ENCODE measurements around the gene ANKRD16.
"Not testable (repeated sequence)": the region's sequence is repeated elsewhere in the genome, so short reads cannot be mapped to it uniquely, and the experiment has no call there.

Gene ANKRD16

GRCh38 chr10:5835446-5836095, 54.1 kb downstream of the ANKRD16 start:
- DNase-seq (ENCODE audit: low read depth) = no peak

DNA sequence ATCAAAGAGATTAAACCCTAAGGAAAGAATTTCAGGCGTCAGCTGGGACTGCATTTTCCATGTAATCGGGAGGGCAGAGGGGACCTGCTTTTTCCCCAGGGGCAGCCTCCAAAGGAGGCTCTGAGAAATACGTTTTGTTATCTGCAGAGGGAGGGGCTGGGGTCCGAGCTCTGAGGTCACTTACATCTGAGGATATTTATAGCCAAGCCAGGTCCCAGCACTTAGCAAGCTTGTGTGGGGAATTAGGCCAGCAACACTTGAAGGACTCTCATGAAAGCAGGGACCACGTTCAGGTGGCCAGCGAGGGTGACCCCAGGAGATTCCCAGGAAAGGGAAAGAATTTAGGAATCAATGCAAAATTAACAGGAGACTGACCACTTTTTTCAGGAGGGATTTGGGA, 55.9 kb downstream of the ANKRD16 start:
- DNase-seq (ENCODE audit: low read depth) = no peak

GRCh38 chr10:5832946-5833345, 56.7 kb downstream of the ANKRD16 start:
- no peak for DNase-seq (ENCODE audit: low read depth)

GRCh38 chr10:5831446-5831782, 58.3 kb downstream of the ANKRD16 start:
- no peak for DNase-seq (ENCODE audit: low read depth)

- DNase-seq (ENCODE audit: low read depth) = no peak
These were observed 58.9 kb downstream of the ANKRD16 start for GRCh38 chr10:5830629-5831445.

DNA sequence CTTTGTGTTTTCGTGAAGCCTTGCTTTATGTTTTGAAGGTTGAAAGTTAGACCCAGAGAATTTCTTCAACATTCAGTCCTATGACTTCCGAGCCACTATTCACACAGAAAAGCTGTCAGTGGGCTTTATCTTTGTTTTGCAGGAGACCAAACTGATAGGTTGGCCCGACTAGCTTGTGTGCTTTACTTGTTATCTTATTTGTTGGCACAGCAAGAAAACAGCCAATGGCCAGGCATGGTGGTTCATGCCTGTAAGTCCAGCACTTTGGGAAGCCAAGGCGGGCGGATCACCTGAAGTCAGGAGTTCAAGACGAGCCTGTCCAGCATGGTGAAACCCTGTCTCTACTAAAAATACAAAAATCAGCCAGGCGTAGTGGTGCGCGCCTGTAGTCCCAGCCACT, 60.4 kb downstream of the ANKRD16 start:
- DNase-seq (ENCODE audit: low read depth) = no peak

- DNase-seq (ENCODE audit: low read depth) = no peak
These were observed 61.0 kb downstream of the ANKRD16 start for GRCh38 chr10:5828725-5829124.

- no peak for DNase-seq (ENCODE audit: low read depth)
These were observed 61.9 kb downstream of the ANKRD16 start for GRCh38 chr10:5827841-5828240.

DNA sequence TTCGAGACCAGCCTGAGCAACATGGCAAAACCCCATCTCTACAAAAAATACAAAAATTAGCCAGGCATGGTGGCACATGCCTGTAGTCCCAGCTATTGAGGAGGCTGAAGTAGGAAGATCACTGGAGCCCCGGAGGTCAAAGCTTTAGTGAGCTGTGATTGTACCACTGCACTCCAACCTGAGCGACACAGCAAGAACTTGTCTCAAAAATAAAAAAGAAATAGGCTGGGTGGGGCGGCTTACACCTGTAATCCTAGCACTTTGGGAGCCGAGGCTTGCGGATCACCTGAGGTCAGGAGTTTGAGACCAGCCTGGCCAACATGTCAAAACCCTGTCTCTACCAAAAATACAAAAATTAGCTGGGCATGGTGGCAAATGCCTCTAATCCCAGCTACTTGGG, 63.2 kb downstream of the ANKRD16 start:
- not testable (repeated sequence) for DNase-seq (ENCODE audit: low read depth)

DNA sequence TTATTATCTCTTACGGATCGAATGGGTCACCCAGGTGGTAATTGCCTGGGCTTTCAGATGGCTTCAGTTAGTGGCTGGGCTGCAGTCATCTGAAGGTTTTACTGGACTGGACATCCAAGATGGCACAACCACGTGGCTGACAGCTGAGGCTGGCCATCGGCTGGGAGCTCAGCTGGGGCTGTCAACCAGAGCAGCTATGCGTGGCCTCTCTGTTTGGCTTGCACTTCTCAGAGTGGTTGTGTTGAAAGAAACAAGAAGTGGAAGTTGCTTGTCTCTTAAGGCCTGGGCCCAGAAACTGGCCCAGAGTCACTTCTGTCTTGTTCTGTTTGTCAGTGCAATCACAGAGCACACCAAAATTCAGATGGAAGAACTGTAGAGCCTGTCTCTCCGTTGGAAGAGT, 70.8 kb downstream of the ANKRD16 start:
- no peak for DNase-seq (ENCODE audit: low read depth)

DNA sequence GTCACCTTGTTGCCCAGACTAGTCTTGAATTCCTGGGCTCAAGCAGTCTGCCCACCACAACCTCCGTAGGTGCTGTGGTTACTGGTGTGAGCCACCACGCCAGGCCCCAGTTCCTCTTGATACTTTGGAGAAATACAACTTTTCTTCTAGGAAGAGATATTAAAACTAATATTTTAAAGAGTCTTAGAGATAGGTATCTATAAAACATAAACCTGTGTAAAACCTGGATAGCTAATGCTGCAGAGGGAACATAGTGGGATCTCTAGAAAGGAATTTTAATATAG, 71.7 kb downstream of the ANKRD16 start:
- DNase-seq (ENCODE audit: low read depth) = no peak

GRCh38 chr10:5817322-5818047, 72.2 kb downstream of the ANKRD16 start:
- DNase-seq (ENCODE audit: low read depth) = no peak

GRCh38 chr10:5816170-5816569, 73.5 kb downstream of the ANKRD16 start:
- DNase-seq (ENCODE audit: low read depth) = no peak

DNA sequence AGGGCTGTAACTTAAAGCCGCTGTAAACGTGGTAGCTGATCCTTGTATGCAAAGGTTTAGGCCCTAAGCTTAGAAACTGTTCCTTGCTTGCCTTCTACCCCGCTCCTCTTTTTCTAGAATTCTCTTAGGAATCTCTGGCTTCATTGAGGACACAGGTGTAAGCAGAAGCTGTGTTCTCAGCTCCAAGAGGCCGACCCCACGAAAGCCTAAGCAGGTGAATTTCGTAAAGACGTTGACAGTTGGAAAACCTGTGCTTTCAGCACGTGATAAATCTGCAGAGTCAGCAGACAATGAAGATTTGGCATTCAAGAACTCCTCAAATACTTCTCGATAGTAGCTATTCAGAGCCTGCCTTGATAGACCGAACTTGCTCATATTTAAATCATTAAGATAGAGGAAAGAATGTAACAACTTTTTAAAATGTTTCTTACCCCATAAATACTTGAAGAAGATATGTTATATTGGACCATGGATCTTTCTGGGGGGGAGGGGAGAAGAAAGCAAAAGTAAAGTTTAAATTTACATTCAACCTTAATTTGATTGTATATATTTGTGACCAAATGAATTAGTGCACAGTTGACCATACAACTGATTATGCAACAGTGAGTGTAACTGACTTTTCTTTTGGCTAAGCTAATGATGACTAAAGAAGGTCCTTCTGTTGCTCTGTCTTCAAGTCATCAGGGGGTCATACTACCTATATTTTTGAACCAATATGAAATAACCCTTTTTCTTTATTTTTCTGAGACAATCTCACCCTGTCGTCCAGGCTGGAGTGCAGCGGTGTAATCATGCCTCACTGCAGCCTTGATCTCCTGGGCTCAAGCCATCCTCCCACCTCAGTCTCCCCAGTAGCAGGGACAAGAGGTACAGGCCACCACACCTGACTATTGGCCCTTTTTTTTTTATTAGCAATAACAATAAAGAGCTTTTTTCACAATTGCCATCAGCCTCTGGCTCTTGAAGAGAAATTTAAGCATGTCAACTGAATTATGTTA, 75.3 kb downstream of the ANKRD16 start:
- no peak for DNase-seq (ENCODE audit: low read depth)

DNA sequence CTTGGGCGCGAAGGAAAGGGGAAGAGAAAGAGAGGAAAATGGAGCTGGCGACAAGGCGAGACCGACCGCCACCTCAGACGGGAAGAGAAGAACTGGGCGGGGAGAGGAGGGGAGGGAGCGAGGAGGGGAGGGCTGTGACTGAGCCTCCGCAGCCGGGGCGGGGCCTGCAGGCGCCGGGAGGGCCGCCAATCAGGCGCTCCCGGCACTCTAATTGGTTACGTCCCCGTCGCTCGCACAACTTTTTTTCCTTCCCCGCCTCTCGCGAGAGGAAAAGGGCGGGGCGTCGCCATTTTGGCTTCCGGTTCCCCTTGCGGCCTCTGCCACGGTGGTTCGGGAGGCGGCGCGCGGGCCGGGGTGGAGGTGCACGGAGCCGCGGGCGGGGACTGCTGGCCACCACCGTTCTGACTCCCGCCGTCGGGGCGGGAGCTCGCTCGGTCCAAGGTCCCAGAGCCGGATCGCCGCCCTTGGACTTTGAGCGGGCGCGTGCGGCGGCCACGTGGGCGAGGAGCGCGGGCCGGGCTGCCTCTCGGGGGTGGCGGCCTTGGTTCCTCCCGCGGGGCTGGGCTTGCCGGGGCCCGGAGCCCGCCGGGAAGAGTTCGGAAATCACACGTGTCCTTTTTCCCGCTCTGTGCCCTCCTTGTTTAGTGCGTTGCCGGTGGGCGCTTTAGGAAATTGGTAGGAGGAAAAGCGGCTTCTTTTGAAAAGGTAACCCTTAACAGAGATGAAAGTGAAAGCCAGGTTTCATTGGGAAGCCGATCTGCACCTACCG, 76.2 kb downstream of the ANKRD16 start, which contains the start of gene GDI2:
Gene GDI2, minus strand, starts transcription at position 94 of the 769 bp plus-strand sequence. CDS start 176 bp downstream, outside the sequence.
- DNase-seq (ENCODE audit: low read depth) = peak; percentile 95

DNA sequence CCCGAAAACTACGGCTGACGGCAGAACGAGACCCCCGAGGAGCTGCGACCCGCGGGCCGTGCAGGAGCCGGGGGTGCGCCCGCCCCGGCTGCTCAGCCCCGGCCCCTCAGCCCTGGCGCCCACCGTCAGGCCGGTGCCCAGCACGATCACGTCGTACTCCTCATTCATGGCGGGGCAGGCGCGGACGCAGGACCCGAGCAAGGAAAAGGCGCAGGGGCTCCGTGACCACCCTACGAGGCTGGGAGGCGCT, 76.7 kb downstream of the ANKRD16 start:
- DNase-seq (ENCODE audit: low read depth) = no peak

- peak; percentile 27 for DNase-seq (ENCODE audit: low read depth)
These were observed 77.2 kb downstream of the ANKRD16 start for GRCh38 chr10:5812283-5813090.
